Natural killer cell treated with Interleukin-12 subunit alpha and Interleukin-12 subunit beta and Interleukin-15 and Interleukin-18, amount 100 ng/mL, for 72 hours (primary cell): ENCODE results near the gene LSAMP. TPM values are rescaled to one million over a fixed set of nuclear protein-coding genes. Genes with fewer than 3 reads are reported as not detected.

Source experiments
- ATAC-seq, 2 donors: fragments of 150-1000 bp; cut with Tn5 transposase in 1 of 2; sonication (Bioruptor Pico), chemical (Tn5 transposase) in 1 of 2; 2 replicates each; pipeline ENCODE4 v1.10.0; 2021
- DNase-seq: peaks from one replicate; pipeline ENCODE4 v3.0.0; 2022; ENCODE audit warnings: low spot score
- H3K27ac Mint-ChIP-seq, 2 donors: 1 replicate in 1 of 2; 2 replicates in 1 of 2; pipeline ENCODE4 v1.8.0; 2022; ENCODE audit warnings: mixed read lengths in 2 of 2, mild to moderate bottlenecking in 1 of 2, moderate library complexity in 1 of 2
- H3K27me3 Mint-ChIP-seq, 2 donors: 1 replicate in 1 of 2; 2 replicates in 1 of 2; pipeline ENCODE4 v1.8.0; 2022; ENCODE audit warnings: mixed read lengths in 2 of 2
- H3K36me3 Mint-ChIP-seq: one replicate; pipeline ENCODE4 v1.8.0; 2022; ENCODE audit warnings: mixed read lengths
- H3K4me1 Mint-ChIP-seq, 2 donors: 1 replicate in 1 of 2; 2 replicates in 1 of 2; pipeline ENCODE4 v1.8.0; 2022; ENCODE audit warnings: low read depth in 2 of 2, mixed read lengths in 2 of 2, mild to moderate bottlenecking in 1 of 2
- H3K4me3 Mint-ChIP-seq: one replicate; pipeline ENCODE4 v1.8.0; 2022; ENCODE audit warnings: mixed read lengths
- H3K9me3 Mint-ChIP-seq: 2 replicates; pipeline ENCODE4 v1.8.0; 2022; ENCODE audit warnings: mixed read lengths
- total RNA-seq, 2 donors: library from RNA; stranded (reverse); gene quantifications; one replicate each; pipeline ENCODE4 v1.2.3, GENCODE V29; 2022

The LSAMP gene
- total RNA-seq, 2 donors from 2014 or later: not detected

- no peak overlapping the region for H3K4me3 Mint-ChIP-seq
- DNase-seq (no peak), ATAC-seq (no peak)
- H3K27me3 Mint-ChIP-seq: no peaks in the 10 kb centered on the region
- no peaks in the 10 kb centered on the region for H3K36me3 Mint-ChIP-seq
- H3K4me1 Mint-ChIP-seq: no peaks in the 10 kb centered on the region
- peaks cover 13% of the 10 kb centered on the region for H3K9me3 Mint-ChIP-seq
- H3K27ac Mint-ChIP-seq: no peak overlapping the region
Observed at GRCh38 chr3:115960799-115961198, 484.5 kb downstream of the LSAMP start.

GRCh38 chr3:115958526-115958925 lies 486.8 kb downstream of the LSAMP start:
- Mint-ChIP-seq H3K36me3 (no peaks in the 10 kb centered on the region), H3K4me3 (no peak overlapping the region), H3K27ac (no peak overlapping the region), H3K4me1 (no peaks in the 10 kb centered on the region), H3K9me3 (peaks cover 13% of the 10 kb centered on the region), H3K27me3 (no peaks in the 10 kb centered on the region)
- DNase-seq (no peak), ATAC-seq (no peak)

- Mint-ChIP-seq H3K4me1 (no peaks in the 10 kb centered on the region), H3K9me3 (peaks cover 4% of the 10 kb centered on the region), H3K36me3 (no peaks in the 10 kb centered on the region), H3K27me3 (no peaks in the 10 kb centered on the region), H3K27ac (no peak overlapping the region), H3K4me3 (no peak overlapping the region)
- ATAC-seq (no peak), DNase-seq (no peak)
Observed at GRCh38 chr3:115947325-115947724, 498.0 kb downstream of the LSAMP start.

GRCh38 chr3:115943579-115943978 lies 501.7 kb downstream of the LSAMP start:
- ATAC-seq (no peak), DNase-seq (no peak)
- H3K36me3 Mint-ChIP-seq: no peaks in the 10 kb centered on the region
- no peak overlapping the region for H3K27ac Mint-ChIP-seq
- no peak overlapping the region for H3K4me3 Mint-ChIP-seq
- no peaks in the 10 kb centered on the region for H3K4me1 Mint-ChIP-seq
- H3K9me3 Mint-ChIP-seq: no peaks in the 10 kb centered on the region
- no peaks in the 10 kb centered on the region for H3K27me3 Mint-ChIP-seq

- no peak for ATAC-seq
- Mint-ChIP-seq H3K27me3 (no peaks in the 10 kb centered on the region), H3K36me3 (no peaks in the 10 kb centered on the region)
Observed at GRCh38 chr3:115937054-115937453, 508.2 kb downstream of the LSAMP start.

GRCh38 chr3:115932807-115933206 lies 512.5 kb downstream of the LSAMP start:
- no peaks in the 10 kb centered on the region for H3K4me1 Mint-ChIP-seq
- DNase-seq (no peak), ATAC-seq (no peak)
- H3K27me3 Mint-ChIP-seq: no peaks in the 10 kb centered on the region
- H3K4me3 Mint-ChIP-seq: no peak overlapping the region
- no peak overlapping the region for H3K27ac Mint-ChIP-seq
- no peaks in the 10 kb centered on the region for H3K36me3 Mint-ChIP-seq
- peaks cover 11% of the 10 kb centered on the region for H3K9me3 Mint-ChIP-seq

More at GRCh38 chr3:115937054-115937453, 508.2 kb downstream of the LSAMP start:
- DNase-seq: no peak
- Mint-ChIP-seq H3K4me3 (no peak overlapping the region), H3K27ac (no peak overlapping the region), H3K9me3 (peaks cover 6% of the 10 kb centered on the region), H3K4me1 (no peaks in the 10 kb centered on the region)

GRCh38 chr3:115931581-115931980 lies 513.7 kb downstream of the LSAMP start:
- no peak overlapping the region for H3K27ac Mint-ChIP-seq
- ATAC-seq: no peak

GRCh38 chr3:115930922-115931321 lies 514.4 kb downstream of the LSAMP start:
- no peaks in the 10 kb centered on the region for H3K27me3 Mint-ChIP-seq
- H3K4me1 Mint-ChIP-seq: no peaks in the 10 kb centered on the region
- ATAC-seq (no peak), DNase-seq (no peak)
- H3K36me3 Mint-ChIP-seq: no peaks in the 10 kb centered on the region
- H3K4me3 Mint-ChIP-seq: no peak overlapping the region
- H3K27ac Mint-ChIP-seq: no peak overlapping the region
- H3K9me3 Mint-ChIP-seq: peaks cover 11% of the 10 kb centered on the region

More at GRCh38 chr3:115931581-115931980, 513.7 kb downstream of the LSAMP start:
- Mint-ChIP-seq H3K36me3 (no peaks in the 10 kb centered on the region), H3K4me1 (no peaks in the 10 kb centered on the region), H3K4me3 (no peak overlapping the region), H3K27me3 (no peaks in the 10 kb centered on the region), H3K9me3 (peaks cover 11% of the 10 kb centered on the region)
- DNase-seq: no peak

- H3K9me3 Mint-ChIP-seq: peaks cover 11% of the 10 kb centered on the region
- ATAC-seq (no peak), DNase-seq (no peak)
- H3K4me3 Mint-ChIP-seq: no peak overlapping the region
- no peaks in the 10 kb centered on the region for H3K36me3 Mint-ChIP-seq
- no peaks in the 10 kb centered on the region for H3K4me1 Mint-ChIP-seq
- no peak overlapping the region for H3K27ac Mint-ChIP-seq
- H3K27me3 Mint-ChIP-seq: no peaks in the 10 kb centered on the region
Observed at GRCh38 chr3:115930168-115930567, 515.1 kb downstream of the LSAMP start.

GRCh38 chr3:115928376-115928775 lies 516.9 kb downstream of the LSAMP start:
- Mint-ChIP-seq H3K4me1 (no peaks in the 10 kb centered on the region), H3K27me3 (no peaks in the 10 kb centered on the region), H3K4me3 (no peak overlapping the region), H3K9me3 (peaks cover 18% of the 10 kb centered on the region), H3K27ac (no peak overlapping the region), H3K36me3 (no peaks in the 10 kb centered on the region)
- ATAC-seq: no peak
- DNase-seq: no peak

- Mint-ChIP-seq H3K4me1 (no peaks in the 10 kb centered on the region), H3K27me3 (no peaks in the 10 kb centered on the region), H3K36me3 (no peaks in the 10 kb centered on the region), H3K9me3 (peaks cover 19% of the 10 kb centered on the region), H3K27ac (no peak overlapping the region), H3K4me3 (no peak overlapping the region)
- DNase-seq (no peak), ATAC-seq (no peak)
Observed at GRCh38 chr3:115927197-115927596, 518.1 kb downstream of the LSAMP start.

GRCh38 chr3:115922681-115923347 lies 522.5 kb downstream of the LSAMP start:
- ATAC-seq (no peak), DNase-seq (no peak)
- Mint-ChIP-seq H3K9me3 (peaks cover 26% of the 10 kb centered on the region), H3K27ac (no peak overlapping the region), H3K36me3 (no peaks in the 10 kb centered on the region), H3K4me3 (no peak overlapping the region), H3K4me1 (no peaks in the 10 kb centered on the region), H3K27me3 (no peaks in the 10 kb centered on the region)

- ATAC-seq (no peak), DNase-seq (no peak)
- H3K4me1 Mint-ChIP-seq: no peaks in the 10 kb centered on the region
- no peak overlapping the region for H3K4me3 Mint-ChIP-seq
- H3K36me3 Mint-ChIP-seq: no peaks in the 10 kb centered on the region
- H3K9me3 Mint-ChIP-seq: peaks cover 26% of the 10 kb centered on the region
- no peak overlapping the region for H3K27ac Mint-ChIP-seq
- H3K27me3 Mint-ChIP-seq: no peaks in the 10 kb centered on the region
Observed at GRCh38 chr3:115921711-115922110, 523.6 kb downstream of the LSAMP start.

- H3K27me3 Mint-ChIP-seq: no peaks in the 10 kb centered on the region
- DNase-seq (no peak), ATAC-seq (no peak)
- peaks cover 23% of the 10 kb centered on the region for H3K9me3 Mint-ChIP-seq
- H3K4me3 Mint-ChIP-seq: no peak overlapping the region
- H3K27ac Mint-ChIP-seq: no peak overlapping the region
- H3K4me1 Mint-ChIP-seq: no peaks in the 10 kb centered on the region
- H3K36me3 Mint-ChIP-seq: no peaks in the 10 kb centered on the region
Observed at GRCh38 chr3:115918900-115919299, 526.4 kb downstream of the LSAMP start.

GRCh38 chr3:115916866-115917265 lies 528.4 kb downstream of the LSAMP start:
- ATAC-seq (no peak), DNase-seq (no peak)
- Mint-ChIP-seq H3K4me3 (no peak overlapping the region), H3K27ac (no peak overlapping the region), H3K27me3 (no peaks in the 10 kb centered on the region), H3K4me1 (no peaks in the 10 kb centered on the region), H3K9me3 (peaks cover 17% of the 10 kb centered on the region), H3K36me3 (no peaks in the 10 kb centered on the region)
